ENCODE data around the gene DDC.
"Not testable (repeated sequence)": the region's sequence is repeated elsewhere in the genome, so short reads cannot be mapped to it uniquely, and the experiment has no call there.

Gene DDC

DNA sequence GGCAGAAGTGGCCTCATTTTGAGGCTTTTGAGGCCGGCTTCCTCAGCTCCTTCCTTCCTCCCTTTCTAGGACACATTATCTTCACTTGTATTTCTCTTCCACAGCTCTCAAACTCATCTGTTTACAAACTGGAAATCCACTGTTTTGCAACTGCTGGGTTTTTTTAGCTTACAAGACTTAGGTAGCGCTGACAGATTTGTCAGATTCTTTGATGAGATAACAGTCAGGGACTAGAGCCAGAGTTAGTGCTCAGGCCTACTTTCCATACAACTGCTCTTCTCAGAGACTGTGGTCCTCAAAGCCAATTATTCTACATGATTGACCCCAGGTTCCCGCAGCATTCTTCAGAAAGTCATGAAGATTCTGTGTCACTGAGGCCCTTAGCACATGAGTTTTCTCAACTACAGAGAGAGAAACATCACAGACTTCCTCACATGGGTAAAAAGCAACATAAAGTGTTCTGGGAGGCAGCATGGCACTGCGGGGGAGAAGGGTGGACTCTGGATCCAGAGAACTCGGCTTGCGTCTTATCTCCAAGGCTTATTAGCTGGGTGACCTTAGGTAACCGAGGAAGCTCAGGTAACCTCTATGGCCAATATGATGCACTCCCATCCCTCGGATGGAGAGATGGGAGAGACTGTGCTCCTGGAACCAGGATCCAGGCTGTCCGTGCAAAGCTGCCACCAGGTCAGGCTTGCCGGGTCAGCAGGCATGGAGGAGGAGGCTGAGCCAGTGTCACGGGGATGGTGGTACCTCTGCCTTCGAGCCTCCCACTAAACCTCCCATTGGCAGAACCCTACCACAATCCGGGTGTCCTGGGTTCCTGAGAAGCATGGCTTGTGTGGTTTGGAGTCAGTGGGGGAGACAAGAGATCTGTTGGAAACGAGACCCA, 10.5 kb downstream of the DDC start:
- no peak for DNase-seq (ENCODE audit: low read depth in 2 of 2)

GRCh38 chr7:50553973-50554372, 11.2 kb downstream of the DDC start:
- DNase-seq (ENCODE audit: low read depth in 2 of 2), result no peak

DNA sequence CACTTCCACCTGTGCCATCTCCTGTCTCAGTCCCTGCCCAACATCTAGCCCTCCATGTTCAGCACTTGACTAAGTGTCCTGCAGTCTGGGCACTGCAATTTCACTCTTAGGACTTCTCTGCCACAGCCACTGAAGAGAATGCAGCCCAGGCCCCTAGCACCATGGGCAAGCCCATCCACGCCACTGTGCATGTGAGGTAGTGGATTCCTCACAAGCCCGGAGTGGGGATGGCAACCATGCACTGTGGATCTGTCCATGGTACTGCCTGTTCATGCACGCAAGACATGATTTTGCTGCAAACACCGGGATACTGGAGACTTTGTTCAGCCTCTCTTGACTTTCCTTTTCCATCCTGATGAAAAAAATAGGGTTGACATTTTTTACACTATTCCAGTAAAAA, 12.3 kb downstream of the DDC start:
- DNase-seq (ENCODE audit: low read depth in 2 of 2), result peak; percentile 1 to 4

DNA sequence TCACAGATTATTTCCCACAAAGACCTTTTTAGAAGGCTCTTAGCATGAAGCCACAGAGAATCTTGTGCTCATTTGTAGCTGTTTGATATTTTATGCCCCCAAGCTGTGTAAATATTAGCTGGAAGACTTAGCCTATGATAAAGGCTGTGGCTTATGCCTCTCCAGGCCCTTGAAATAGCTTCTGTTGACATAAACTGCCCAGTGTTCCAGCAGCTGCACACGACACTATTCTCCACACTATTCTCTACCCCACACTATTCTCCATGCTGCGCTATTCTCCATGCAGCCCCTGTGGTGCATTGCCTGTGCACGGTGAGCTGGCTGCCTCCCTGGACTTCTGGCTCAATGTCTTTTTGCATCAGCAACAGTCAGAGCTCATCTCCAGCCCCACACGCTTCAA, 13.1 kb downstream of the DDC start:
- DNase-seq (ENCODE audit: low read depth in 2 of 2), result no peak

DNA sequence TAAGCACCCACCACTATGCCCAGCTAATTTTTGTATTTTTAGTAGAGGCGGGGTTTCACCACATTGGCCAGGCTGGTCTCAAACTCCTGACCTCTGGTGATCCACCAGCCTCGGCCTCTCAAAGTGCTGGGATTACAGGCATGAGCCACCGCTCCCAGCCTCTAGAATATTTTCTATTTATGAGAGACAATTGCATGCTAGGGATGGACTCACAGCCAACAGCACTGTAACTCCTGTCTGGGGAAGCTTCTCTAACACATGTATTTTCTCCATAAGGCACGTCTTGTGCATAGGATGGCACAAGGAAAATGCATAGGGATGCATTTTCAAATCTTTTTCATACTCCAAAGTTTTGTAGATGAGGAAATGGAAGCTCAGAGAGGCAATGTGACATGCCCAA, 19.6 kb downstream of the DDC start:
- DNase-seq (ENCODE audit: low read depth in 2 of 2), result not testable (repeated sequence)

DNA sequence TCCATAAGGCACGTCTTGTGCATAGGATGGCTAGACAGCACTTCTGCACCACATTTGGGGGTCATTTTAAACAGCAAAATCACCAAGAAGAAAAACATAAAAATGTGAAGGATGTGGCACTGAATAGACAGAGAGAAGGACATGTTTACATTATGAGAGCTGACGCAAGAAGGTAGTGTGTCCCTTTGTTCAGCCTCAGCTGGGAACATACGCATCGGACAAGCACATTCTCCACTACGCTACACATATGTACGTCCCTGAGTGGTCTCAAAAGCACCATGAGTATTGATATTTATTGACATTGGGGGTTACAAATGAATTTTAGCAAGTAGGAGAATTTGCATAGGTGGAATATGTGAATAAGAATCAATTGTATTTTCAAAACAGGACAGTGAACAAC, 20.2 kb downstream of the DDC start:
- DNase-seq (ENCODE audit: low read depth in 2 of 2), result no peak

DNA sequence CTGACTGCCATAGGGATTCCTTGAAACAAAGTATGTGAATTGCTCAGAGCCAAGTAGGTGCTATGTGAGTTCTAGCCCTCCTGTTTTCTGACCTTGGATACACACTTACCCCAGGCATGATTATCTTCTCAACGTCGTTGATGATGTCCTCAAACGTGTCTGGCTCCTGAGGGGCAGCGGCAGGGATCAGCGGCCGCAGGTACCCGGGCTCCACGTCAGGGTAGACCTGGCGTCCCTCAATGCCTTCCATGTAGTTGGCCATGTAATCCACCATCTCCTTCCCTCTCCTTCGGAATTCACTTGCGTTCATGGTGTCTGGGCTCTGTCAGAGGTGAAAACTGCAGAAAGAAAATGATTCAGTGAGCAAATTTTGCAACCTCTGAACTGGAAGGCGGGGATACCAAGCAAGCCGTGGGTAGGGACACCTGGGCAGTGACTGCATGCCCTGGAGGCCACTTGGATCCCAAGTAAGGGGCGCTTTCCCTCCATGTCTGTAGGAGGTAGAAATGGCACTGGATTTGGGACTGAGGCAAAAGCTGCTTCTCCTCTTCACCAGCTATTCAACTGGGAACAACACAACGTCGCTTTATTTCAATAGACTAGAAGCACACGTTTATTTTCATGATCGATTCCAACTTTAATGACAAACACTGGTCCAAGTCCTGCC, 21.3 kb downstream of the DDC start:
- no peak for DNase-seq (ENCODE audit: low read depth in 2 of 2)

DNA sequence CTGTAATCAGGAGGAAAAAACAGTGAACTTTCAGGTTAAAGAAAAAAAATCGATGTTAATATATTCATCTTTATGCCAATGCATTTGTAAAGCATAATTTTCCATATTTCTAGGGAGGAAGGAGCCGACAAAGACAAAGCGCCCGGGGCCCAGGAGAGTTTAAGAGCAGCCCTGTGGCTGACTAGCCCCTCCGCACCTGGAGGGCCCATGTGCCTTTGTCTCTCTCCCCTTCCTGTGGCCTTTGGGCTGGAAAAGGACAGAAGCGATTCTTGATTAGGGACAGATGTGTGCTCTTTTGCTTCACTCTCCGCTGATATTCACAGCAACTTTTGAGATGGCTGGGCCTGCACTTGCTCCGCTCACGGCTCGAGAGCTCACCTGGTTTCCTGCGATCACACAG, 23.1 kb downstream of the DDC start:
- no peak for DNase-seq (ENCODE audit: low read depth in 2 of 2)

- DNase-seq (ENCODE audit: low read depth in 2 of 2), result no peak
Measured at GRCh38 chr7:50540785-50541579, 24.2 kb downstream of the DDC start.

DNA sequence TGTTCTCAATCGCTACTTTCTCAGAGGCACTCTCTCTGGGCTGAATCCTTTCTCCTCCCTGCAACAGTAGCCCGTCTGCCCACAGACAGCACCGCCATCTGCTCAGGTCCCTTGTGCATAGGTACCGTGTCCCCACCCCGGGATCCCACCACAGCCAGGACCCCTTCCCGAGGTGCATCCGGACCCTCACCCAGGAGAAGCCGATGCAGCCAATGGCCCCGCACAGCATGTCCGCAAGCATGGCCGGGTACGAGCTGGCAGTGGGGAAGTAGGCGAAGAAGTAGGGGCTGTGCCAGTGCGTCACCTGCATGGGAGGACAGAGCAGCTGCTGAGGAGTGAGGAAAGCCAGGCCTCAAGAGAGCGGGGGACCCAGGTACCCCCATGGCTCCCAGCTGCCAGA, 25.5 kb downstream of the DDC start:
- no peak for DNase-seq (ENCODE audit: low read depth in 2 of 2)

- DNase-seq (ENCODE audit: low read depth in 2 of 2), result no peak
Measured at GRCh38 chr7:50538478-50538877, 26.7 kb downstream of the DDC start.

DNA sequence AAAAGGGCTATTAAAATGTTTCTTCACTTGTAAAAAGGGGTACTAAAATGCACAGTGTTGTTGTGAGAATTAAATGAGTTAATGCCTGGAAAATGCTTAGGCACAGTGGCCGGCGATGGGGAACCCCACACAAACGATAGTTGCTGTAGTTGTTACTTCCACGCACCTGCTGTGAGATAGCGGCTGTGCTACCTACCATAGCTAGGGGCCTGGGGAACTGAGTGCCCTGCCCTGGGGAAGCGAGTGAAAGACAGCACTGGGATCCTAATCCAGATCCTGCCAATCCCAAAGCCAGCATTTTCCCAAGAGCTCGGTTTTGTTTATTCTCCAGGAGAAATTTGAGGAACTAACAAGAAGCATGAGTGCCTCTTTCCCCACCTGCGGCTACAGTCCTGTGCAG, 27.8 kb downstream of the DDC start:
- DNase-seq (ENCODE audit: low read depth in 2 of 2), result no peak

DNA sequence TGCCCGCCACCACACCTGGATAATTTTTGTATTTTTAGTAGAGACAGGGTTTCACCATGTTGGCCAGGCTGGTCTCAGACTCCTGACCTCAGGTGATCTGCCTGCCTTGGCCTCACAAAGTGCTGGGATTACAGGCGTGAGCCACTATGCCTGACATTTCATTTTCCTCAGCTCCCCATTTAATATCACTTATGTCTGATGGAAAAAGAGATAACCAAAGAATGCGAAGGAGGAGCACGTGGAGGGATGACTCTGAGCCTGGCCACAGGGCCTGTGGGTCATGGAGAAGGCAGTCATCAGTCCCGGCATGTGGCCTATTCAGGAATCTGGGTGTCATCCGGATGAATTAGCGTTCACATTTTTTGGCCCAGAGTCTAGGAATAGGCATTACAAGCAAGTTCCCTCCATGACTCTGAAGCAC, 29.9 kb downstream of the DDC start:
- peak; percentile 1 to 4 for DNase-seq (ENCODE audit: low read depth in 2 of 2)

DNA sequence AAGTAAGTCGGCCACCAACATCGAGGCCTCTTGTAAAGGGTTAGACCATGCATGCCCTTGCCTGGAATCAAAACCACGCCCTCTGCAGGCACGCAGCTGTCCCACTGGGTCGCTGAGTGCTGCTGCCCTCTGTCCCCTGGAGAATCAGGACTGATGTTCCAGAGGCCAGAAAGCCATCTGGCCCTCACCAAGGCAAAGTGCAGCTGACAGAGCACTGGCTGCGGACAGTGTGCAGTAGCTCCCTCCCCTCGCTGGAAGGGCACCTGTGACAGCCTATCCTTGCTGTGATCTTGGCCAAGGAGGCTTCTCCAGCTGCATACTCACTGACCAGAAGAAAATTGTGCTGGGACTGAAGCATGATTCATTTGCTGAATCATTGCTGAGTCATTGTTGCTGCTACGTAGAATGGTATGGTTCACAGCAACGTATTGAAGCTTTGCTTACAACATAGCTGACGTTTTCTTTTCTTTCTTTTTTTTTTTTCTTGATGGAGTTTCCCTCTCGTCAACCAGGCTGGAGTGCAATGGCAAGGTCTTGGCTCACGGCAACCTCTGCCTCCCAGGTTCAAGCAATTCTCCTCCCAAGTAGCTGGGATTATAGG, 30.4 kb downstream of the DDC start:
- DNase-seq (ENCODE audit: low read depth in 2 of 2), result peak; percentile 84 to 85

DNA sequence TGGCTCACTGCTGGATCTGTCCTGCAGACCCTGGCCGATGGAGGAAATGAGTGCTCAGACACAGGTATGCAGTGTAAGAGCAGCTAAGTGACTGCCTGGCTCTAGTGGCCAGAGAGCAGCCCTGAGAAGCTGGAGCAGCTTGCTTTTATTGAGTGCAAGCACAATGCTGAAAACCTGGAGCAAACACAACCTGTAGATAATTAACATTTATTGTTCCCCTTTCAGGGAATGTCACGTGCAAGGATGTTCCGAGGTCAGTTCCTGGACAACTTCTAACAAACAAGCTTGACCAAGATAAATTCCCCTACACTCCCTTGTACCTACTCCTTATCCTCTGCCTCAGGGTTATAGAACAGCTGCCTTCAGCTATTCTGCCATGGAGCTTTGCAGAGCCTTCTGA, 31.3 kb downstream of the DDC start:
- no peak for DNase-seq (ENCODE audit: low read depth in 2 of 2)

- no peak for DNase-seq (ENCODE audit: low read depth in 2 of 2)
Measured at GRCh38 chr7:50531928-50532327, 33.3 kb downstream of the DDC start.

- no peak for DNase-seq (ENCODE audit: low read depth in 2 of 2)
Measured at GRCh38 chr7:50531401-50531911, 33.7 kb downstream of the DDC start.

DNA sequence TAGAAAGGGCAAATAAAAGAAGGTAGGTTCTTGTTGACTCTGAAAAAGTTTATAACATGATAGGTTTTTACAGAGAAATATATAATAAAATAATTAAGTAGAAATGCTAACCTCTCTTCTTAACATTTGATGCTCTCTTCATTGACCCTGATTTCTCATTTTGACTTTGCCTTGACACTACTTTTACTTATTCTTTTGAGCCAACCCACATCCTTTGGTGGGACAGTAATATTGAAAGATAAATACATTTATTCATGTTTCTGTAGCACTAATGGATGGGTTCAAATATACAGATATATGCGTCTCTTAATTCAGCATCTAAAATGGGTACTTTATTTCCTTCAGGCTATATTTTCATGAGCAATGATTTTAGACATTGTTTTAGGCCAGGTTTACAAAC, 34.4 kb downstream of the DDC start:
- no peak for DNase-seq (ENCODE audit: low read depth in 2 of 2)

- no peak for DNase-seq (ENCODE audit: low read depth in 2 of 2)
Measured at GRCh38 chr7:50529093-50529862, 35.9 kb downstream of the DDC start.

DNA sequence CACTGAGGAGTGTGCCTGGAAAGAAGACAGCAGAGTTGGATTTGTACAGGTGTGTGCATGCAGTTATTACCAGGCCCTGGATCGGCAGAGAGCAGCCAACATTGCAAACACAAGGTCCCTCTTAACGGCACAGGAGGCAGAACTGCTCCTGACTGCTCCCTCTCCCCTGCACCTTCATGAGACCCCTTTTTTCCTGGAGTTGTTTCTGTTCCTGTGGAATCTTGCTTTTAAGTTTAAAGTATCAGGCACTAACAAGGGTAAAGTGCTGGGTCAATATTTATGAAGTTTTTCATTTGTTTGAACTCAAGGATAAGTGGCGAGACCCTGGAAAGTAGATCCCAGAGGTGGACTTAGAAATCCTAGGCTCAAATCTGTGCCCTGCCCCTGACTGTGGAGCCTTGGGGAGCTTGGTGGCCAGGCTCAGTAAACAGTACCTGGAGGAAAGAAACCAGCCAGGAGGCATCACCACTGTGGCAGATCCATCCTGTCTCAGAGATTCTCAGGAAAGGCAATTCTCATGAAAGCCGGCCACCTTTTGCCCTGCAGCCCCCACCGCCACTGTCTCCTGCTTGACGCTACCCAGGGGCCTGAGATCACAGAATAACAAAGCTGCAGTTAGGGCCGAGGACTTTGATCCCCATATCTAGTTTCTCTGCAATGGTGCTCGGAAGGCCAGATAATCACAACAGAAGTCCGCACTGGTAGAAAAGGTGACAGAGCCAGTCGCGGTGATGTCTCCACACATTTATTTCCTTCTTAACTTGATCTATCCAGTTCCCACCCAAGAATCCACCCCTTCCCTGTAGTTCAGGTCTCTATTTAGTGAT, 36.7 kb downstream of the DDC start:
- no peak for DNase-seq (ENCODE audit: low read depth in 2 of 2)

All from fibroblast of skin of left quadriceps (primary cell).